ENCODE measurements around the gene LRP10. TPM values are rescaled to one million over a fixed set of nuclear protein-coding genes. Genes with fewer than 3 reads are reported as not detected.

The LRP10 gene
- total and polyA plus RNA-seq, 2 of the 8 experiments (the other 6 are each of a cell fraction or from before 2014, with no cell fraction given), result 12.4 to 15.6 TPM

DNA sequence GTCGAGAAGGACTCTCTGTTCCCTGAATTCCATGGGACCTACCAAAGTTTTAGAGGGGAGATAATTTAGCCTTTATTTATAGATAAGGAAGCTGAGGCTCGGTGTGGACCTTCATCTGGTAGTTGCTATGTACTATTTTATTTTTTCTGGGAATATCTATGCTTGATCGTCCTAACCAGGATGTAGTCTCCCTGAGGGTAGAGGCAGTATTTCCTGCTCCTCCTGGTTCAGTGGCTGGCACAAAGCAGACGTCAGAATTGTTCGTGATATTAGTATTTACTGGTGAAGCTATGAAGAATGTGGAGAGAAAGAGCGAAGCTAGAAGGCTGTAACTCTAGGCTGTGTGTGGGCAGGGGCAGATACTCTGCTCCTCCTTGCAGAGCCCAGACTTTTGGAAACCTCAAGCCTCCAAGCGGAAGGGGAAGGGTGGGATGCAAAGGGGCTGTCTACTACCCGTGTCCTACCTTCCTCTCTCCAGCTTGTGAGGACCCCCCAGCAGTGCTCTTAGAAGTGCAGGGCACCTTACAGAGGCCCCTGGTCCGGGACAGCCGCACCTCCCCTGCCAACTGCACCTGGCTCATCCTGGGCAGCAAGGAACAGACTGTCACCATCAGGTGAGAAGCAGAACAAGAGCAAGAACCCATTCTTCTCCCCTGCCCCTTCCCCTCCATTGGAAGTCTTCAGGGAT lies 1.4 kb downstream of the LRP10 start:
- no peaks in the 10 kb centered on the region for H3K9me3 ChIP-seq (ENCODE audit: insufficient read depth in 2 of 2, low read depth in 1 of 2, low read length in 1 of 2)
- no peaks in the 10 kb centered on the region for H3K79me2 ChIP-seq (ENCODE audit: control insufficient read depth in 1 of 2, insufficient read depth in 2 of 2, low read length in 2 of 2)
- ChIA-PET POLR2A (ENCODE audit: partially characterized antibody) (interaction anchor here (0.9 to 6.6 kb wide), 5 partner anchors 11 to 134 kb away, joined by 3 to 54 read pairs (median 8); partner anchors contain the start of genes RBM23 and REM2), CTCF (ENCODE audit: partially characterized antibody) (interaction anchor here (0.7 to 56.0 kb wide), 18 partner anchors 7 to 315 kb away, joined by 3 to 1562 read pairs (median 4); partner anchors contain the start of genes MMP14, MRPL52, OXA1L and REM2)
- no peak overlapping the region for H3K14ac ChIP-seq (ENCODE audit: insufficient read length)
- no peak overlapping the region for H2BK5ac ChIP-seq (ENCODE audit: low read depth, low read length)
- H4K20me1 ChIP-seq (replicated peaks in 1 of 2; ENCODE audit: control insufficient read depth in 1 of 2, insufficient read depth in 2 of 2, low read length in 2 of 2), result no peaks in the 10 kb centered on the region
- H2AK5ac ChIP-seq (ENCODE audit: low read depth, low read length), result no peak overlapping the region
- H3K79me1 ChIP-seq (ENCODE audit: low read depth, low read length), result no peaks in the 10 kb centered on the region
- H3K56ac ChIP-seq (replicated peaks; ENCODE audit: insufficient read length, low read depth, low read length), result no peak overlapping the region
- H4K91ac ChIP-seq (replicated peaks; ENCODE audit: insufficient read length, low read length), result no peak overlapping the region
- H2BK15ac ChIP-seq (ENCODE audit: low read length), result no peak overlapping the region
- FAIRE-seq (no peak), DNase-seq (ENCODE audit: low read depth in 1 of 2, low spot score in 2 of 2) (peak in 1 of 2 experiments; percentile 48)
- H3K9ac ChIP-seq (replicated peaks in 1 of 4; ENCODE audit: extremely low read depth in 1 of 4, low read depth in 3 of 4, low read length in 3 of 4), result peak overlapping the region in 2 of 4 experiments; percentile 0 to 32; a peak in 1 of 7 replicates
- no peak overlapping the region for H4K5ac ChIP-seq (ENCODE audit: insufficient read length, low read depth, low read length)
- peaks cover 0 to 9% (median 3%) of the 10 kb centered on the region in 4 experiments; a peak in 4 of 7 replicates for H3K4me1 ChIP-seq (replicated peaks in 1 of 4; ENCODE audit: control insufficient read depth in 3 of 4, insufficient read depth in 4 of 4, low read length in 3 of 4)
- H3K27ac ChIP-seq (ENCODE audit: low read depth, low read length), result no peak overlapping the region
- no peak overlapping the region for H2BK20ac ChIP-seq (ENCODE audit: low read length)
- no peak overlapping the region for H2BK120ac ChIP-seq (replicated peaks; ENCODE audit: low read depth, low read length)
- no peak overlapping the region for H3K23ac ChIP-seq (ENCODE audit: insufficient read length)
- peak overlapping the region; percentile 51 to 87; a peak in 3 of 4 replicates for H3K4me2 ChIP-seq (ENCODE audit: insufficient read depth in 1 of 2, low read depth in 2 of 2, low read length in 2 of 2)
- H2AFZ ChIP-seq (ENCODE audit: low read length), result 0 out of 2 replicates have a peak overlapping the region, but pooled peaks have one; percentile 2
- peak overlapping the region; percentile 24 for H3K4ac ChIP-seq (replicated peaks; ENCODE audit: insufficient read length, low read depth, low read length)
- peak overlapping the region; percentile 32; the same call in 1 of the 2 replicates for H2BK12ac ChIP-seq (ENCODE audit: low read depth, low read length)
- no peaks in the 10 kb centered on the region; a peak in 1 of 8 replicates for H3K36me3 ChIP-seq (ENCODE audit: control insufficient read depth in 2 of 4, insufficient read depth in 4 of 4, low read length in 3 of 4)
- WGBS, 2 experiments (ENCODE audit: extremely low coverage in 1 of 2, insufficient coverage in 1 of 2, insufficient read length in 1 of 2, insufficient replicate concordance in 2 of 2, low coverage in 1 of 2, low lambda C conversion rate in 2 of 2, missing lambda C conversion rate in 1 of 2), result 58% methylated on average over 10 of the region's 10 CpGs; no CpG with 5 or more reads in 1 of the 2 experiments
- H3K4me3 ChIP-seq (ENCODE audit: extremely low read depth in 1 of 4, insufficient read depth in 2 of 4, low read depth in 3 of 4, low read length in 4 of 4), result peak overlapping the region in 3 of 4 experiments; percentile 76 to 86 (median 85); a peak in 4 of 8 replicates
- peaks cover 5% of the 10 kb centered on the region for H3K23me2 ChIP-seq (ENCODE audit: low read depth, low read length)
- H3K18ac ChIP-seq (ENCODE audit: extremely low read depth, low read length), result no peak overlapping the region
- H4K8ac ChIP-seq (ENCODE audit: extremely low read depth, insufficient read depth, low read length), result no peak overlapping the region
- no peaks in the 10 kb centered on the region for H3K27me3 ChIP-seq (replicated peaks in 1 of 4; ENCODE audit: control insufficient read depth in 3 of 4, extremely low read depth in 1 of 4, insufficient read depth in 3 of 4, low read length in 3 of 4)
- TF ChIP-seq TBP (IDR thresholded peaks at IDR 0.05; ENCODE audit: low read depth, low read length) (no peak), YY1 (IDR thresholded peaks at IDR 0.05; ENCODE audit: low read depth, low read length) (no peak), BACH1 (IDR thresholded peaks at IDR 0.05; ENCODE audit: low read length) (no peak), HDAC2 (IDR thresholded peaks at IDR 0.05; ENCODE audit: borderline replicate concordance in 1 of 2, low read depth in 2 of 2, low read length in 2 of 2) (no peak), CEBPB (IDR thresholded peaks at IDR 0.05; ENCODE audit: low read depth, low read length) (no peak), EP300 (IDR thresholded peaks at IDR 0.05; ENCODE audit: borderline replicate concordance in 1 of 2, low read depth in 2 of 2, low read length in 2 of 2) (no peak), TAF7 (optimal IDR thresholded peaks at IDR 0.05; ENCODE audit: borderline replicate concordance, low read depth, low read length) (no peak), MAX (IDR thresholded peaks at IDR 0.05) (no peak; the same call in 1 of the 2 replicates), ZNF274 (IDR thresholded peaks at IDR 0.05; ENCODE audit: borderline replicate concordance, extremely low read depth, low read length) (no peak), CBX8 (IDR thresholded peaks at IDR 0.05; ENCODE audit: borderline replicate concordance, low read depth, low read length) (no peak), RAD21 (IDR thresholded peaks at IDR 0.05 in 1 of 2, conservative IDR thresholded peaks at IDR 0.05 in 1 of 2; ENCODE audit: low read depth in 2 of 2, low read length in 2 of 2) (no peak)
